Raji (cell line): ENCODE results near the gene FRMD4A.

ENCODE experiments used
- POLR2A ChIP-seq: IDR thresholded peaks from 2 replicates; pipeline ENCODE4 v1.6.1; 2011; ENCODE audit warnings: low read depth, low read length, control low read depth; ENCODE audit not compliant: insufficient read depth

FRMD4A gene

GRCh38 chr10:14062528-14063260 is 268.0 kb downstream of the FRMD4A start:
- no peak for TF ChIP-seq POLR2A

GRCh38 chr10:14060320-14061070 is 270.2 kb downstream of the FRMD4A start:
- no peak for TF ChIP-seq POLR2A

- no peak for TF ChIP-seq POLR2A
Observed at GRCh38 chr10:14056610-14057332, 274.0 kb downstream of the FRMD4A start.

GRCh38 chr10:14052931-14053330 is 277.8 kb downstream of the FRMD4A start:
- no peak for TF ChIP-seq POLR2A

- no peak for TF ChIP-seq POLR2A
Observed at GRCh38 chr10:14050598-14050997, 280.1 kb downstream of the FRMD4A start.

- no peak for TF ChIP-seq POLR2A
Observed at GRCh38 chr10:14048930-14049613, 281.7 kb downstream of the FRMD4A start.

- no peak for TF ChIP-seq POLR2A
Observed at GRCh38 chr10:14047431-14047830, 283.3 kb downstream of the FRMD4A start.

- TF ChIP-seq POLR2A: no peak
Observed at GRCh38 chr10:14040787-14041631, 289.7 kb downstream of the FRMD4A start.

- TF ChIP-seq POLR2A: no peak
Observed at GRCh38 chr10:14039968-14040668, 290.6 kb downstream of the FRMD4A start.

GRCh38 chr10:14036233-14036632 is 294.5 kb downstream of the FRMD4A start:
- no peak for TF ChIP-seq POLR2A

GRCh38 chr10:14035506-14035905 is 295.2 kb downstream of the FRMD4A start:
- no peak for TF ChIP-seq POLR2A

- no peak for TF ChIP-seq POLR2A
Observed at GRCh38 chr10:14032406-14032998, 298.2 kb downstream of the FRMD4A start.

- TF ChIP-seq POLR2A: no peak
Observed at GRCh38 chr10:14026325-14026724, 304.4 kb downstream of the FRMD4A start.
